GM23338 (cell line): ENCODE results near the gene FAM32A. TPM values are rescaled to one million over a fixed set of nuclear protein-coding genes. Genes with fewer than 3 reads are reported as not detected.

Source experiments
- ATAC-seq: fragments of 200-7000 bp; cut with Tn5 transposase; 3 replicates; pipeline ENCODE4 v1.9.1; 2020
- DNase-seq: peaks from one replicate; pipeline ENCODE4 v3.0.0-alpha.2; 2015; ENCODE audit warnings: low spot score
- H2AFZ ChIP-seq: fragments of 200-600 bp; sonication (generic); 2 replicates; pipeline ENCODE4 v1.8.0; 2016; ENCODE audit warnings: antibody characterized with exemption, mild to moderate bottlenecking, moderate library complexity
- H3F3A ChIP-seq: fragments of 200-600 bp; sonication (generic); replicated peaks from 2 replicates; pipeline ENCODE4 v1.8.0; 2017; ENCODE audit warnings: antibody characterized with exemption, mixed run types, low read depth
- H3K27ac ChIP-seq: fragments of 200-600 bp; sonication (generic); 2 replicates; pipeline ENCODE4 v1.6.1; 2016; ENCODE audit warnings: low read depth
- H3K27me3 ChIP-seq: fragments of 200-600 bp; sonication (generic); 2 replicates; pipeline ENCODE4 v1.8.0; 2016; ENCODE audit warnings: mild to moderate bottlenecking, mixed run types, moderate library complexity; ENCODE audit not compliant: insufficient read depth
- H3K36me3 ChIP-seq: fragments of 200-600 bp; sonication (generic); 2 replicates; pipeline ENCODE4 v1.8.0; 2016; ENCODE audit warnings: mild to moderate bottlenecking; ENCODE audit not compliant: insufficient read depth
- H3K4me1 ChIP-seq: fragments of 200-600 bp; sonication (generic); 2 replicates; pipeline ENCODE4 v1.8.0; 2016; ENCODE audit warnings: mild to moderate bottlenecking, moderate library complexity; ENCODE audit not compliant: insufficient read depth
- H3K4me2 ChIP-seq: fragments of 200-600 bp; sonication (generic); 2 replicates; pipeline ENCODE4 v1.7.1; 2017; ENCODE audit warnings: mixed run types
- H3K4me3 ChIP-seq: fragments of 200-600 bp; sonication (generic); 2 replicates; pipeline ENCODE4 v1.6.1; 2016; ENCODE audit warnings: mixed run types
- H3K79me2 ChIP-seq: fragments of 200-600 bp; sonication (generic); replicated peaks from 2 replicates; pipeline ENCODE4 v1.8.0; 2017; ENCODE audit warnings: mild to moderate bottlenecking; ENCODE audit not compliant: insufficient read depth
- H3K9me2 ChIP-seq: fragments of 200-600 bp; sonication (generic); 2 replicates; pipeline ENCODE4 v1.8.0; 2017; ENCODE audit not compliant: insufficient read depth
- H4K20me1 ChIP-seq: fragments of 200-600 bp; sonication (generic); replicated peaks from 2 replicates; pipeline ENCODE4 v1.8.0; 2017; ENCODE audit warnings: mild to moderate bottlenecking; ENCODE audit not compliant: insufficient read depth
- H3K27ac Mint-ChIP-seq: 2 replicates; pipeline ENCODE4 v1.8.0; 2020; ENCODE audit warnings: inconsistent platforms, mild to moderate bottlenecking, moderate library complexity, mixed read lengths
- H3K27me3 Mint-ChIP-seq: 3 replicates; pipeline ENCODE4 v1.8.0; 2022; ENCODE audit warnings: low read depth, mild to moderate bottlenecking, moderate library complexity, mixed read lengths, inconsistent platforms; ENCODE audit not compliant: insufficient read depth, poor library complexity
- H3K36me3 Mint-ChIP-seq: 3 replicates; pipeline ENCODE4 v1.8.0; 2021; ENCODE audit warnings: low read depth, mild to moderate bottlenecking, inconsistent platforms, moderate library complexity, mixed read lengths
- H3K4me1 Mint-ChIP-seq: 3 replicates; pipeline ENCODE4 v1.8.0; 2020; ENCODE audit warnings: mild to moderate bottlenecking, inconsistent platforms, mixed read lengths
- H3K4me3 Mint-ChIP-seq: 3 replicates; pipeline ENCODE4 v1.8.0; 2021; ENCODE audit warnings: moderate library complexity, mild to moderate bottlenecking, inconsistent platforms, mixed read lengths
- H3K9me3 Mint-ChIP-seq: 3 replicates; pipeline ENCODE4 v1.8.0; 2020; ENCODE audit warnings: moderate library complexity, mild to moderate bottlenecking, inconsistent platforms, mixed read lengths
- EZH2 ChIP-seq: fragments of 200-600 bp; sonication (generic); IDR thresholded peaks from one replicate; pipeline ENCODE4 v1.8.0; 2017; ENCODE audit warnings: antibody characterized with exemption, mild to moderate bottlenecking, low read depth; ENCODE audit not compliant: unreplicated experiment
- JUNB ChIP-seq: IDR thresholded peaks from one replicate; pipeline ENCODE4 v1.6.1; 2016; ENCODE audit warnings: antibody characterized with exemption; ENCODE audit not compliant: unreplicated experiment
- POLR2AphosphoS5 ChIP-seq: IDR thresholded peaks from 2 replicates; pipeline ENCODE4 v1.6.1; 2016; ENCODE audit warnings: antibody characterized with exemption, low read depth
- REST ChIP-seq: IDR thresholded peaks from one replicate; pipeline ENCODE4 v1.6.1; 2018; ENCODE audit warnings: antibody characterized with exemption; ENCODE audit not compliant: unreplicated experiment
- ZNF114 ChIP-seq: fragments of 250-450 bp; sonication (Bioruptor Pico); IDR thresholded peaks from 2 replicates; pipeline ENCODE4 v1.5.0; 2020; ENCODE audit warnings: mild to moderate bottlenecking, moderate library complexity
- ZNF331 ChIP-seq: fragments of 250-450 bp; sonication (Bioruptor Pico); IDR thresholded peaks from 2 replicates; pipeline ENCODE4 v1.5.0; 2020; ENCODE audit warnings: low read depth, mild to moderate bottlenecking, moderate library complexity
- ZNF462 ChIP-seq: fragments of 250-450 bp; sonication (Bioruptor Pico); IDR thresholded peaks from 2 replicates; pipeline ENCODE4 v1.5.0; 2020; ENCODE audit warnings: mild to moderate bottlenecking, moderate library complexity
- polyA plus RNA-seq: library from polyadenylated mRNA; unstranded; fragments of >200 nt; fragmentation: Nextera tagmentation; extraction: Ambion mirVana; gene quantifications from 2 replicates; pipeline ENCODE4 v1.2.1, GENCODE V29; 2016
- total RNA-seq: library from RNA; depleted of rRNA; stranded (reverse); fragments of >200 nt; shearing (Covaris generic); gene quantifications from 2 replicates; pipeline ENCODE4 v1.2.3, GENCODE V29; 2014
- TF ChIP-seq, protein P1 (sequence below), 2 experiments: fragments of 200-600 bp in 1 of 2; sonication (generic) in 1 of 2; conservative IDR thresholded peaks; 2 replicates each; pipeline versions ENCODE4 v1.5.1 to v1.6.1; 2016 to 2017; ENCODE audit warnings: antibody characterized with exemption in 2 of 2, low read depth in 2 of 2, mild to moderate bottlenecking in 2 of 2, moderate library complexity in 1 of 2

Gene FAM32A
- total and polyA plus RNA-seq, 2 experiments from 2014 or later = 58.2 to 67.3 TPM

DNA sequence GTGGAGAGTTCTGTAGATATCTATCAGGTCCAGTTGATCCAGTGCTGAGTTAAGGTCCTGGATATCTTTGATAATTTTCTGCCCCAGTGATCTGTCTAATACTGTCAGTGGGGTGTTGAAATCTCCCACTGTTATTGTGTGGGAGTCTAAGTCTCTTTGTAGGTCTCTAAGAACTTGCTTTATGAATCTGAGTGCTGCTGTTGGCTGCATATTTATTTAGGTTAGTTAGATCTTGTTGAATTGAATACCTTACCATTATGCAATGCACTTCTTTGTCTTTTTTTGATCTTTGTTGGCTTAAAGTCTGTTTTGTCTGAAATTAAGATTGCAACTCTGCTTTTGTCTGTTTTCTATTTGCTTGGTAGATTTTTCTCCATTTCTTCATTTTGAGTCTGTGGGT lies 27.9 kb downstream of the FAM32A start:
- Histone ChIP-seq H3K27me3 (no peaks in the 10 kb centered on the region), H3F3A (no peaks in the 10 kb centered on the region), H3K4me2 (no peak overlapping the region), H3K36me3 (no peaks in the 10 kb centered on the region), H3K4me1 (no peaks in the 10 kb centered on the region), H3K4me3 (no peak overlapping the region), H3K9me2 (no peaks in the 10 kb centered on the region), H4K20me1 (peaks cover 13% of the 10 kb centered on the region; the same call in 1 of the 2 replicates), H3K27ac (no peak overlapping the region), H2AFZ (no peak overlapping the region), H3K79me2 (no peaks in the 10 kb centered on the region)
- H3K4me3 Mint-ChIP-seq = no peak overlapping the region
- no peaks in the 10 kb centered on the region for H3K9me3 Mint-ChIP-seq
- TF ChIP-seq ZNF114 (CRISPR knock-in tag) (no peak), ZNF331 (no peak), POLR2AphosphoS5 (no peak), EZH2 (no peak), JUNB (no peak), REST (no peak), ZNF462 (CRISPR knock-in tag) (no peak)
- TF ChIP-seq, protein P1, sequence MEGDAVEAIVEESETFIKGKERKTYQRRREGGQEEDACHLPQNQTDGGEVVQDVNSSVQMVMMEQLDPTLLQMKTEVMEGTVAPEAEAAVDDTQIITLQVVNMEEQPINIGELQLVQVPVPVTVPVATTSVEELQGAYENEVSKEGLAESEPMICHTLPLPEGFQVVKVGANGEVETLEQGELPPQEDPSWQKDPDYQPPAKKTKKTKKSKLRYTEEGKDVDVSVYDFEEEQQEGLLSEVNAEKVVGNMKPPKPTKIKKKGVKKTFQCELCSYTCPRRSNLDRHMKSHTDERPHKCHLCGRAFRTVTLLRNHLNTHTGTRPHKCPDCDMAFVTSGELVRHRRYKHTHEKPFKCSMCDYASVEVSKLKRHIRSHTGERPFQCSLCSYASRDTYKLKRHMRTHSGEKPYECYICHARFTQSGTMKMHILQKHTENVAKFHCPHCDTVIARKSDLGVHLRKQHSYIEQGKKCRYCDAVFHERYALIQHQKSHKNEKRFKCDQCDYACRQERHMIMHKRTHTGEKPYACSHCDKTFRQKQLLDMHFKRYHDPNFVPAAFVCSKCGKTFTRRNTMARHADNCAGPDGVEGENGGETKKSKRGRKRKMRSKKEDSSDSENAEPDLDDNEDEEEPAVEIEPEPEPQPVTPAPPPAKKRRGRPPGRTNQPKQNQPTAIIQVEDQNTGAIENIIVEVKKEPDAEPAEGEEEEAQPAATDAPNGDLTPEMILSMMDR (conservative IDR thresholded peaks at IDR 0.05; ENCODE audit: low read depth in 2 of 2) = no peak
- H3K4me1 Mint-ChIP-seq = no peaks in the 10 kb centered on the region; the same call in 2 of the 3 replicates
- DNase-seq = no peak
- ATAC-seq = no peak
- peaks cover 18% of the 10 kb centered on the region for H3K36me3 Mint-ChIP-seq
- H3K27ac Mint-ChIP-seq = no peak overlapping the region
- H3K27me3 Mint-ChIP-seq = peaks cover 3% of the 10 kb centered on the region
